OCI-LY7 (cell line): ENCODE data around the gene LAMA1. TPM values are rescaled to one million over a fixed set of nuclear protein-coding genes. Genes with fewer than 3 reads are reported as not detected.

Experiments used
- BruUV-seq: library from RNA; stranded (reverse); fragments of 400-500 nt; replicated peaks from 2 replicates; lab custom pipeline; 2021; lab: Mats Ljungman, UMichigan
- CTCF ChIA-PET: fragments of 300-600 bp; sonication (Branson Sonifier 250); formaldehyde crosslinking; loops from one replicate; lab custom pipeline; 2022; ENCODE audit warnings: antibody characterized with exemption; ENCODE audit not compliant: unreplicated experiment; lab: Charles Lee
- POLR2A ChIA-PET: fragments of 300-600 bp; sonication (Branson Sonifier 250); formaldehyde crosslinking; loops from one replicate; lab custom pipeline; 2022; ENCODE audit warnings: antibody characterized with exemption; lab: Charles Lee
- DNase-seq: peaks from one replicate; pipeline ENCODE4 v3.0.0-alpha.2; 2015; ENCODE audit warnings: low spot score
- H2AFZ ChIP-seq: fragments of 200-600 bp; sonication (generic), shearing (Covaris generic); 2 replicates; pipeline ENCODE4 v1.6.1; 2014; ENCODE audit warnings: mild to moderate bottlenecking, antibody characterized with exemption, low read length, moderate library complexity
- H3K27ac ChIP-seq: fragments of 200-600 bp; sonication (generic); 2 replicates; pipeline ENCODE4 v1.5.1; 2014; ENCODE audit warnings: mixed run types, low read depth, mild to moderate bottlenecking, moderate library complexity, low read length, inconsistent platforms; ENCODE audit not compliant: poor library complexity, severe bottlenecking
- H3K36me3 ChIP-seq: fragments of 200-600 bp; sonication (generic); 2 replicates; pipeline ENCODE4 v1.6.1; 2014; ENCODE audit warnings: mild to moderate bottlenecking, antibody characterized with exemption, low read length, moderate library complexity, mixed read lengths; ENCODE audit not compliant: insufficient read depth
- H3K4me1 ChIP-seq: fragments of 200-600 bp; sonication (generic); 2 replicates; pipeline ENCODE4 v1.5.1; 2014; ENCODE audit warnings: mild to moderate bottlenecking, low read length; ENCODE audit not compliant: insufficient read depth, poor library complexity, severe bottlenecking
- H3K4me2 ChIP-seq: fragments of 200-600 bp; sonication (generic); 2 replicates; pipeline ENCODE4 v1.6.1; 2014; ENCODE audit warnings: mild to moderate bottlenecking, low read length
- H3K4me3 ChIP-seq: fragments of 200-600 bp; sonication (generic); 2 replicates; pipeline ENCODE4 v1.5.1; 2014; ENCODE audit warnings: mild to moderate bottlenecking, low read depth, low read length; ENCODE audit not compliant: poor library complexity, severe bottlenecking
- H3K79me2 ChIP-seq: fragments of 200-600 bp; sonication (generic); 2 replicates; pipeline ENCODE4 v1.6.1; 2016; ENCODE audit warnings: low read depth, mild to moderate bottlenecking, low read length, moderate library complexity, mixed read lengths; ENCODE audit not compliant: insufficient read depth
- H3K9me2 ChIP-seq: fragments of 200-600 bp; sonication (generic); 2 replicates; pipeline ENCODE4 v1.6.1; 2016; ENCODE audit warnings: mild to moderate bottlenecking, low read length, mixed read lengths; ENCODE audit not compliant: insufficient read depth
- H3K9me3 ChIP-seq: fragments of 200-600 bp; sonication (generic); 2 replicates; pipeline ENCODE4 v1.6.1; 2014; ENCODE audit warnings: mild to moderate bottlenecking, mixed run types, low read length, mixed read lengths
- H4K20me1 ChIP-seq: fragments of 200-600 bp; sonication (generic); 2 replicates; pipeline ENCODE4 v1.6.1; 2014; ENCODE audit warnings: mild to moderate bottlenecking, antibody characterized with exemption, low read length, moderate library complexity, mixed read lengths; ENCODE audit not compliant: insufficient read depth
- CTCF ChIP-seq: fragments of 200-600 bp; sonication (generic); conservative IDR thresholded peaks from 2 replicates; pipeline ENCODE4 v1.5.1; 2014; ENCODE audit warnings: mild to moderate bottlenecking, antibody characterized with exemption, low read length, moderate library complexity, mixed read lengths
- EZH2phosphoT487 ChIP-seq: fragments of 200-600 bp; sonication (generic); IDR thresholded peaks from 2 replicates; pipeline ENCODE4 v1.6.1; 2018; ENCODE audit warnings: low read depth, borderline replicate concordance, mild to moderate bottlenecking, mixed run types, antibody characterized with exemption, low read length, moderate library complexity, mixed read lengths
- intact Hi-C: fragments of 100-400 bp; cut with micrococcal nuclease; formaldehyde crosslinking; loops from one replicate; pipeline ENCODE4 v1.10.0; 2022; ENCODE audit not compliant: unreplicated experiment
- total RNA-seq, 2 experiments: library from RNA; depleted of rRNA in 1 of 2; stranded (reverse); fragments of >200 nt in 1 of 2; shearing (Covaris generic) in 1 of 2; gene quantifications; 2 replicates each; pipeline ENCODE4 v1.2.3, GENCODE V29; 2014 to 2022

Gene LAMA1
- total RNA-seq, 2 experiments from 2014 or later, result not detected

GRCh38 chr18:6976935-6977334 is 140.7 kb downstream of the LAMA1 start:
- Histone ChIP-seq H3K9me2 (no peaks in the 10 kb centered on the region), H3K36me3 (no peaks in the 10 kb centered on the region), H3K4me2 (no peak overlapping the region), H3K27ac (no peak overlapping the region), H2AFZ (no peak overlapping the region), H3K9me3 (no peaks in the 10 kb centered on the region), H3K79me2 (no peaks in the 10 kb centered on the region), H4K20me1 (no peaks in the 10 kb centered on the region), H3K4me1 (no peaks in the 10 kb centered on the region), H3K4me3 (no peak overlapping the region)
- intact Hi-C loops, result no loop called here
- CTCF ChIA-PET, result no interaction called here
- POLR2A ChIA-PET, result interaction anchor here (1.3 kb wide), 1 partner anchor 10 kb away, joined by 3 read pairs; no protein-coding TSS in a partner anchor
- no TSS peak for BruUV-seq
- TF ChIP-seq CTCF (no peak), EZH2phosphoT487 (no peak)
- no peak for DNase-seq

GRCh38 chr18:6975084-6975483 is 142.5 kb downstream of the LAMA1 start:
- POLR2A ChIA-PET, result no interaction called here
- Histone ChIP-seq H3K4me3 (no peak overlapping the region), H4K20me1 (no peaks in the 10 kb centered on the region), H3K27ac (no peak overlapping the region), H3K4me1 (no peaks in the 10 kb centered on the region), H3K9me2 (no peaks in the 10 kb centered on the region), H3K9me3 (no peaks in the 10 kb centered on the region), H3K79me2 (no peaks in the 10 kb centered on the region), H2AFZ (no peak overlapping the region), H3K36me3 (no peaks in the 10 kb centered on the region), H3K4me2 (no peak overlapping the region)
- DNase-seq, result no peak
- intact Hi-C loops, result no loop called here
- no TSS peak for BruUV-seq
- TF ChIP-seq CTCF, result no peak
- no peak for TF ChIP-seq EZH2phosphoT487
- CTCF ChIA-PET, result no interaction called here

GRCh38 chr18:6971823-6972478 is 145.6 kb downstream of the LAMA1 start:
- H3K27ac ChIP-seq, result no peak overlapping the region
- intact Hi-C loops, result no loop called here
- TF ChIP-seq EZH2phosphoT487, result no peak
- no peak for TF ChIP-seq CTCF
- no peaks in the 10 kb centered on the region for H3K79me2 ChIP-seq
- no peak overlapping the region for H3K4me2 ChIP-seq
- H3K36me3 ChIP-seq, result no peaks in the 10 kb centered on the region
- DNase-seq, result no peak
- no peak overlapping the region for H3K4me3 ChIP-seq
- ChIA-PET CTCF (no interaction called here), POLR2A (no interaction called here)
- no peaks in the 10 kb centered on the region for H3K4me1 ChIP-seq
- no peak overlapping the region for H2AFZ ChIP-seq
- BruUV-seq, result no TSS peak
- no peaks in the 10 kb centered on the region for H4K20me1 ChIP-seq
- H3K9me2 ChIP-seq, result no peaks in the 10 kb centered on the region
- H3K9me3 ChIP-seq, result no peaks in the 10 kb centered on the region
